HG03558 (cell line): Measurements from ENCODE around the gene RAB3A.
"Not testable (repeated sequence)": the region's sequence is repeated elsewhere in the genome, so short reads cannot be mapped to it uniquely, and the experiment has no call there.

ENCODE experiments used
- ATAC-seq: cut with Tn5 transposase; IDR thresholded peaks from one replicate; pipeline ENCODE4 v1.9.1; 2021; ENCODE audit warnings: moderate number of reproducible peaks; ENCODE audit not compliant: unreplicated experiment; ENCODE audit errors: extremely low read depth

Gene RAB3A

GRCh38 chr19:18224525-18225354 is 20.9 kb upstream of the RAB3A start:
- ATAC-seq: peak; percentile 80

GRCh38 chr19:18223860-18224524 is 20.1 kb upstream of the RAB3A start:
- ATAC-seq: no peak

GRCh38 chr19:18221815-18222725 is 18.2 kb upstream of the RAB3A start:
- no peak for ATAC-seq

- no peak for ATAC-seq
These were observed 16.9 kb upstream of the RAB3A start for GRCh38 chr19:18220632-18221275.

- no peak for ATAC-seq
These were observed 16.2 kb upstream of the RAB3A start for GRCh38 chr19:18219911-18220631.

- ATAC-seq: no peak
These were observed 14.8 kb upstream of the RAB3A start for GRCh38 chr19:18218600-18218999.

- no peak for ATAC-seq
These were observed 14.3 kb upstream of the RAB3A start for GRCh38 chr19:18218159-18218558.

- ATAC-seq: no peak
These were observed 12.9 kb upstream of the RAB3A start for GRCh38 chr19:18216789-18217188.

GRCh38 chr19:18214779-18215433 is 11.1 kb upstream of the RAB3A start:
- no peak for ATAC-seq

- ATAC-seq: no peak
These were observed 7.8 kb upstream of the RAB3A start for GRCh38 chr19:18211683-18212082.

- not testable (repeated sequence) for ATAC-seq
These were observed 6.1 kb upstream of the RAB3A start for GRCh38 chr19:18209912-18210311.

- ATAC-seq: no peak
These were observed 4.5 kb upstream of the RAB3A start for GRCh38 chr19:18208098-18208951.

GRCh38 chr19:18206018-18206417 is 2.2 kb upstream of the RAB3A start:
- no peak for ATAC-seq

GRCh38 chr19:18205200-18205892 is 1.5 kb upstream of the RAB3A start:
- ATAC-seq: no peak

GRCh38 chr19:18204394-18205199 is 755 bp upstream of the RAB3A start:
- no peak for ATAC-seq

- ATAC-seq: no peak
These were observed 407 bp downstream of the RAB3A start for GRCh38 chr19:18203408-18203862.
